CD8-positive, alpha-beta memory T cell (primary cell): ENCODE results near the gene PRDM16. TPM values are rescaled to one million over a fixed set of nuclear protein-coding genes. Genes with fewer than 3 reads are reported as not detected.

Experiments used
- CTCF ChIA-PET: fragments of 350-600 bp; sonication (Branson Sonifier 250); formaldehyde crosslinking; loops from one replicate; lab custom pipeline; 2021; ENCODE audit warnings: antibody characterized with exemption; lab: Charles Lee
- POLR2A ChIA-PET: fragments of 350-600 bp; sonication (Branson Sonifier 250); formaldehyde crosslinking; loops from one replicate; lab custom pipeline; 2021; ENCODE audit warnings: antibody characterized with exemption; lab: Charles Lee
- DNase-seq, 5 donors: peaks; one replicate each; pipeline versions ENCODE4 v3.0.0 to v3.0.0-alpha.2; 2020 to 2022; ENCODE audit warnings: mixed read lengths in 1 of 5
- H3K27ac ChIP-seq: one replicate; pipeline ENCODE4 v1.7.0; 2013; ENCODE audit warnings: low read depth, mild to moderate bottlenecking, low read length, moderate library complexity
- H3K27me3 ChIP-seq: 2 replicates; pipeline ENCODE4 v1.7.0; 2013; ENCODE audit warnings: low read length, mild to moderate bottlenecking; ENCODE audit not compliant: insufficient read depth, poor library complexity, severe bottlenecking
- H3K36me3 ChIP-seq: 2 replicates; pipeline ENCODE4 v1.7.0; 2013; ENCODE audit warnings: mild to moderate bottlenecking, low read length, moderate library complexity; ENCODE audit not compliant: insufficient read depth
- H3K4me1 ChIP-seq: 2 replicates; pipeline ENCODE4 v1.7.0; 2013; ENCODE audit warnings: mild to moderate bottlenecking, low read length, moderate library complexity; ENCODE audit not compliant: insufficient read depth
- H3K4me3 ChIP-seq: 2 replicates; pipeline ENCODE4 v1.7.0; 2013; ENCODE audit warnings: mild to moderate bottlenecking, low read length
- H3K9me3 ChIP-seq: 2 replicates; pipeline ENCODE4 v1.7.0; 2013; ENCODE audit warnings: mild to moderate bottlenecking, low read length
- H3K27ac Mint-ChIP-seq, 8 donors: one replicate each; pipeline ENCODE4 v1.8.0; 2020 to 2021; ENCODE audit warnings: mixed read lengths in 8 of 8, mild to moderate bottlenecking in 6 of 8, inconsistent platforms in 3 of 8, moderate library complexity in 3 of 8
- H3K27me3 Mint-ChIP-seq, 2 donors: one replicate each; pipeline ENCODE4 v1.8.0; 2020 to 2021; ENCODE audit warnings: mixed read lengths in 2 of 2, mild to moderate bottlenecking in 1 of 2, moderate library complexity in 1 of 2
- H3K36me3 Mint-ChIP-seq, 3 donors: one replicate each; pipeline ENCODE4 v1.8.0; 2020 to 2021; ENCODE audit warnings: mixed read lengths in 3 of 3, inconsistent platforms in 1 of 3, mild to moderate bottlenecking in 1 of 3
- H3K4me1 Mint-ChIP-seq, 3 donors: one replicate each; pipeline ENCODE4 v1.8.0; 2020 to 2021; ENCODE audit warnings: mixed read lengths in 3 of 3, inconsistent platforms in 1 of 3, mild to moderate bottlenecking in 1 of 3
- H3K4me3 Mint-ChIP-seq, 7 donors: one replicate each; pipeline ENCODE4 v1.8.0; 2020 to 2021; ENCODE audit warnings: mixed read lengths in 7 of 7, mild to moderate bottlenecking in 6 of 7, moderate library complexity in 4 of 7, inconsistent platforms in 2 of 7
- H3K9me3 Mint-ChIP-seq, 5 donors: one replicate each; pipeline ENCODE4 v1.8.0; 2020 to 2022; ENCODE audit warnings: mixed read lengths in 5 of 5, mild to moderate bottlenecking in 3 of 5, moderate library complexity in 2 of 5, inconsistent platforms in 1 of 5
- polyA plus RNA-seq: library from polyadenylated mRNA; unstranded; fragments of 300-500 nt; fragmentation: Illumina TruSeq; gene quantifications from one replicate; pipeline ENCODE4 v1.2.3, GENCODE V29; 2021
- total RNA-seq, 2 experiments: library from RNA; stranded (reverse); gene quantifications; one replicate each; pipeline ENCODE4 v1.2.3, GENCODE V29; 2021

Gene PRDM16
- total and polyA plus RNA-seq, 3 experiments from 2014 or later, result not detected

DNA sequence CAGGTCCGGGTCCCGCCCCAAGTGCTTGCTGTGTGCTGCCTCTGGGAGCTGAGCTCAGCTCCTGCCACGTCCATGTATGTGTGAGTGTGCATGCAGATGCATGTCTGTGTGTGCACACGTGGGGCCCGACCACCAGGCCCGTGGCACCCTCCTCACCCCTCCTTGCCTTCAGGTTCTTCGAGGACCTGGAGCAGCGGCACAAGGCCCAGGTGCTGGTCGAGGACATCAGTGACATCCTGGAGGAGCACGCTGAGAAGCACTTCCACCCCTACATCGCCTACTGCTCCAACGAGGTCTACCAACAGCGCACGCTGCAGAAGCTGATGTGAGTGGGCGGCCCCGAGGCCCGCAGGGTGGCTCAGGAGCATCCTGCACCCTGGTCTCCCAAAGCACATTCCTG, 403.9 kb downstream of the PRDM16 start:
- no peaks in the 10 kb centered on the region for H3K9me3 Mint-ChIP-seq
- H3K27ac ChIP-seq, result no peak overlapping the region
- no peak overlapping the region for H3K4me3 ChIP-seq
- no peaks in the 10 kb centered on the region for H3K27me3 ChIP-seq
- ChIA-PET CTCF (no interaction called here), POLR2A (no interaction called here)
- H3K27ac Mint-ChIP-seq, result no peak overlapping the region
- H3K9me3 ChIP-seq, result no peaks in the 10 kb centered on the region
- H3K4me1 ChIP-seq, result no peaks in the 10 kb centered on the region
- no peak overlapping the region for H3K4me3 Mint-ChIP-seq
- peaks cover 0 to 4% of the 10 kb centered on the region in 2 donors for H3K27me3 Mint-ChIP-seq
- H3K36me3 Mint-ChIP-seq, result no peaks in the 10 kb centered on the region
- no peaks in the 10 kb centered on the region for H3K36me3 ChIP-seq
- H3K4me1 Mint-ChIP-seq, result no peaks in the 10 kb centered on the region
- no peak for DNase-seq

- Histone ChIP-seq H3K27me3 (no peaks in the 10 kb centered on the region), H3K4me1 (no peaks in the 10 kb centered on the region), H3K36me3 (no peaks in the 10 kb centered on the region), H3K27ac (no peak overlapping the region), H3K9me3 (no peaks in the 10 kb centered on the region), H3K4me3 (no peak overlapping the region)
- Mint-ChIP-seq H3K4me3 (no peak overlapping the region), H3K4me1 (no peaks in the 10 kb centered on the region), H3K36me3 (no peaks in the 10 kb centered on the region), H3K27ac (peak overlapping the region in 1 of 8 donors; percentile 63), H3K9me3 (no peaks in the 10 kb centered on the region), H3K27me3 (peaks cover 0 to 4% of the 10 kb centered on the region in 2 donors)
- POLR2A ChIA-PET, result no interaction called here
- no peak for DNase-seq
- CTCF ChIA-PET, result no interaction called here
These were observed 404.4 kb downstream of the PRDM16 start for GRCh38 chr1:3473381-3473844.

- Histone ChIP-seq H3K36me3 (no peaks in the 10 kb centered on the region), H3K27me3 (no peaks in the 10 kb centered on the region), H3K9me3 (no peaks in the 10 kb centered on the region), H3K4me3 (no peak overlapping the region), H3K27ac (no peak overlapping the region), H3K4me1 (no peaks in the 10 kb centered on the region)
- ChIA-PET CTCF (no interaction called here), POLR2A (no interaction called here)
- Mint-ChIP-seq H3K27ac (peak overlapping the region in 1 of 8 donors; percentile 92), H3K4me3 (no peak overlapping the region), H3K27me3 (peaks cover 0 to 4% of the 10 kb centered on the region in 2 donors), H3K36me3 (no peaks in the 10 kb centered on the region), H3K9me3 (no peaks in the 10 kb centered on the region), H3K4me1 (no peaks in the 10 kb centered on the region)
- no peak for DNase-seq
These were observed 405.0 kb downstream of the PRDM16 start for GRCh38 chr1:3474016-3474415.

DNA sequence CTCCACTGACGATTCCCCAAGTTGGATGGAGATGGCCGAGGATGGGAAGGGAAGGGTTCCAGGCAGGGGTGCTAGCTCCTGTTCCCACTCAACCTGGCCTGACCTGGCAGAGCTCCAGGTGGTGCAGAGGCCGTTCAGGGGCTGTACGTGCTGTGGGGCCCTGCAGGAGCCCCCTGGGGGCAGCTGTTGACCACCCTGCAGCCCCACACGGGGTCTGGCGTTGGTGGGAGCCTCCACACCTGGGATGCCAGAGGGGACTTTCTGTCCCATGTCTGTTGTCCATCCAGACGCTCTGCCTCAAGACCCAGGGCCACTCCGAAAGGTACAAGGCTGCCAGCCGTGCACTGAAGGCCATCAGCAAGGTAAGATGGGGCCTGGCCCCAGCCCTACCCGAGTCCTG, 405.4 kb downstream of the PRDM16 start:
- Mint-ChIP-seq H3K4me1 (no peaks in the 10 kb centered on the region), H3K36me3 (no peaks in the 10 kb centered on the region), H3K4me3 (no peak overlapping the region), H3K27ac (peak overlapping the region in 1 of 8 donors; percentile 92), H3K27me3 (peaks cover 0 to 4% of the 10 kb centered on the region in 2 donors), H3K9me3 (no peaks in the 10 kb centered on the region)
- DNase-seq, result no peak
- no peaks in the 10 kb centered on the region for H3K4me1 ChIP-seq
- H3K9me3 ChIP-seq, result no peaks in the 10 kb centered on the region
- no peak overlapping the region for H3K27ac ChIP-seq
- H3K4me3 ChIP-seq, result no peak overlapping the region
- POLR2A ChIA-PET, result no interaction called here
- H3K27me3 ChIP-seq, result no peaks in the 10 kb centered on the region
- CTCF ChIA-PET, result no interaction called here
- H3K36me3 ChIP-seq, result no peaks in the 10 kb centered on the region

DNA sequence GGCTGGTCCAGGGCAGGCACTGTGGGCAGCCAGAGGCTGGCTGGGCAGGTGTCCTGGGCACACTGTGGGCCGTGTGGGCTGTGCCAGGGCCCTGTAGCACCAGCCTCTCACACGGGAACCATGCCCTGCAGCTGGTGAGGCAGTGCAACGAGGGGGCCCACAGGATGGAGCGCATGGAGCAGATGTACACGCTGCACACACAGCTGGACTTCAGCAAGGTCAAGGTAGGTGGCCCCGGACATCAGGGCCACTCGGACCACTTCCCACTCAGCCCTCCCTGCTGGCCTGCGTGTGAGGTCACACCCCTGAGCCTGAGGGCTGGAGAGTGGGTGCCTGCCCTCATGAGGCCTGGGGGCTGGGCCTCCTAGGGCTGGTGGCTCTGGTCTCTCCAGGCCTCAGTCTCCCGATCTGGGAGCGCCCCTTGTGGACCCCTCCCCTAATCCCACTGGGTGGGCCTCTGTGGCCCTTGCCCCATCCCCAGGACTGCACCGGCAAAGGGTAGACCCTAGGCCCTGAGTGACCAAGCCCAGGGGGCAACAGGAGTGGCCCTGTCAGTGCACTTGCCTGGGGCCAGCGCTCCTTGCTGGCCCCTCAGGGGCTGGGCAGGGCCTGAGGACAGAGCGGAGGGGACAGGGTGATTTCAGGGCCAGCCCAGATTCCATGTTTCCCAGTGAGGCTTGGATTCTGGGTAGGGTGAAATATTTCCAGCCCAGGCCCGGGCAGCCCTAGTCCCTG, 407.0 kb downstream of the PRDM16 start:
- no peaks in the 10 kb centered on the region for H3K9me3 ChIP-seq
- Mint-ChIP-seq H3K27ac (no peak overlapping the region), H3K4me1 (no peaks in the 10 kb centered on the region), H3K9me3 (no peaks in the 10 kb centered on the region), H3K4me3 (no peak overlapping the region), H3K36me3 (no peaks in the 10 kb centered on the region), H3K27me3 (peaks cover 0 to 4% of the 10 kb centered on the region in 2 donors)
- no peaks in the 10 kb centered on the region for H3K4me1 ChIP-seq
- POLR2A ChIA-PET, result no interaction called here
- H3K27me3 ChIP-seq, result no peaks in the 10 kb centered on the region
- no peaks in the 10 kb centered on the region for H3K36me3 ChIP-seq
- CTCF ChIA-PET, result no interaction called here
- H3K27ac ChIP-seq, result no peak overlapping the region
- no peak overlapping the region for H3K4me3 ChIP-seq
- no peak for DNase-seq

DNA sequence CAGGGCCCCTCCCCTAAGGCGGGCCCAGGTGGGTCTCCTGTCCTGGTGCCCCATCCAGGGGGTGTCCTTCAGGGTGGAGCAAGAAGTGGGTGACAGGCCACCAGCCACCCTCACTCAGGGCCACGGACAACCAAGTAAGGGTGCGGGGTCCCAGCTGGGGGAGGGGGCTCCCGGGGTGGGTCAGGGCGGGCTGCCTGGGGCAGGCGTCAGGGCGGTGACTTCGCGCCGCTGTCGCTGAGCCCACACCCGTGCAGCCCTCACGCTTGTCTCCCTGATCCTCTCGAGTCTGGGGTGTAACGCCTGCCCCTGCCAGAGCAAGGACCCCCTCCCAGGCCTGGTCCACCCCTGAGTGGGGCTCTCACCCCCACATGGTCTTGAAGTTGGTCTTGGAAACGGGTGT, 407.7 kb downstream of the PRDM16 start:
- ChIA-PET POLR2A (no interaction called here), CTCF (no interaction called here)
- no peaks in the 10 kb centered on the region for H3K9me3 ChIP-seq
- H3K27me3 Mint-ChIP-seq, result peaks cover 0 to 4% of the 10 kb centered on the region in 2 donors
- H3K27ac Mint-ChIP-seq, result no peak overlapping the region
- no peak overlapping the region for H3K27ac ChIP-seq
- no peak overlapping the region for H3K4me3 ChIP-seq
- H3K27me3 ChIP-seq, result no peaks in the 10 kb centered on the region
- no peak overlapping the region for H3K4me3 Mint-ChIP-seq
- DNase-seq, result no peak
- H3K4me1 Mint-ChIP-seq, result no peaks in the 10 kb centered on the region
- H3K36me3 ChIP-seq, result no peaks in the 10 kb centered on the region
- no peaks in the 10 kb centered on the region for H3K9me3 Mint-ChIP-seq
- no peaks in the 10 kb centered on the region for H3K36me3 Mint-ChIP-seq
- no peaks in the 10 kb centered on the region for H3K4me1 ChIP-seq

DNA sequence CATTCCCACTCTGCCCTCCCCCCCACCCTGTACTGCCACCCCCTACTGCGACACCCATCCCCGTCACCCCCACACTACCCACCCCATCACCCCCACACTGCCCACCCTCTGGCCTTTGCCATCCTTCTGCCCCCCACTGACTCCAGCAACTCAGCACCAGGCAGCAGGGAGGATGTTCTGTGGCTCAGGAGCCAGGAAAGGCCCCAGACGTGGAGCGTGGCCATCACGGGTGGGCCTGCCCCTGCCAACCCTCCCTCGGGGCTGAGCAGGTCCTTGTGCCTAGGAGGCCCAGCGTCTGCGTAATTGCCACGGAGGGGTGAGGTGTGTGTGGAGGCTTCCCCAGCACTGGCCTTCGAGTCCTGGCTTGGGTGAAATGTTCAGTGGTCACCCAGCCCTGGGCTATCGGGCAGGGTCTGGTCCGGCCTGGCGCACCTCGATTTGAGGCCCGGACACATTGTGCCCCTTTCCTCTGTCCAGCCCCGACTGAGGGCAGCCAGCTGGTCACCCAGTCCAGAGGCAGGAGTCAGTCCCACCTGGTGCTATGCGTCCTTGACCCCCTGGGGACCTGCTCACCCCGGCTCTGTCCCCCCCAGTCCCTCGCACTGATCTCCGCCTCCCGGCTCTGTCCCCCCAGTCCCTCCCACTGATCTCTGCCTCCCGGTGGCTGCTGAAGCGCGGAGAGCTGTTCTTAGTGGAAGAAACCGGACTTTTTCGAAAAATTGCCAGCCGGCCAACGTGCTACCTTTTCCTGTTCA, 408.4 kb downstream of the PRDM16 start:
- Mint-ChIP-seq H3K4me1 (no peaks in the 10 kb centered on the region), H3K36me3 (no peaks in the 10 kb centered on the region), H3K27ac (peak overlapping the region in 1 of 8 donors; percentile 74), H3K27me3 (peaks cover 0 to 4% of the 10 kb centered on the region in 2 donors), H3K4me3 (no peak overlapping the region), H3K9me3 (no peaks in the 10 kb centered on the region)
- Histone ChIP-seq H3K27ac (no peak overlapping the region), H3K4me1 (no peaks in the 10 kb centered on the region), H3K27me3 (no peaks in the 10 kb centered on the region), H3K4me3 (no peak overlapping the region), H3K9me3 (no peaks in the 10 kb centered on the region), H3K36me3 (no peaks in the 10 kb centered on the region)
- no peak for DNase-seq
- ChIA-PET POLR2A (no interaction called here), CTCF (no interaction called here)

GRCh38 chr1:3478187-3478586, 409.2 kb downstream of the PRDM16 start:
- Histone ChIP-seq H3K4me1 (no peaks in the 10 kb centered on the region), H3K4me3 (no peak overlapping the region), H3K36me3 (no peaks in the 10 kb centered on the region), H3K27ac (no peak overlapping the region), H3K9me3 (no peaks in the 10 kb centered on the region), H3K27me3 (no peaks in the 10 kb centered on the region)
- CTCF ChIA-PET, result interaction anchor here (1.3 kb wide), 1 partner anchor 141 kb away, joined by 4 read pairs; no protein-coding TSS in a partner anchor
- no peaks in the 10 kb centered on the region for H3K36me3 Mint-ChIP-seq
- H3K27me3 Mint-ChIP-seq, result peaks cover 0 to 4% of the 10 kb centered on the region in 2 donors
- no peak overlapping the region for H3K27ac Mint-ChIP-seq
- H3K9me3 Mint-ChIP-seq, result no peaks in the 10 kb centered on the region
- POLR2A ChIA-PET, result no interaction called here
- DNase-seq, result no peak
- no peaks in the 10 kb centered on the region for H3K4me1 Mint-ChIP-seq
- H3K4me3 Mint-ChIP-seq, result no peak overlapping the region
